ENCODE results near the gene SNTG2. TPM values are rescaled to one million over a fixed set of nuclear protein-coding genes. Genes with fewer than 3 reads are reported as not detected.

Gene SNTG2
- total and polyA plus RNA-seq, 2 of the 13 experiments (the other 11 are each of a cell fraction or from before 2014, with no cell fraction given) = not detected

DNA sequence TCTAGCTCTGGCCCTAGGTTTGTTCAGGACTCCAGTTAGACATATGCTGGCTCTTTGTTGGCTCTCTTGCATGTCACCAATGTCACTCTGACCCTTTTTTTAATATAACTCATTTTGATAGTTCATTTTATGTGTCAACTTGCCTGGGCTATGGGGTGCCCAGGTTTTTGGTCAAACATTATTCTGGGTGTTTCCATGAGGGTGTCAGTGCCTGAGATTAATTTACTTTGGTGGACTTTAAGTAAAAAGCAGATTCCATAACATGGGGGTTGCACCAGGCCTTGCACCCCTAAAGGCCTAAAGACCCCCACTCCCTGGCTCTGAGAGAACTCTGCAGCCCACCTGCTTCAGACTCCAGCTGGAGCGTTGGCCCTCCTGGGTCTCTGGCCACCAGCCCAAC is 48.1 kb upstream of the SNTG2 start:
- intact Hi-C loops (cut with micrococcal nuclease; ENCODE audit: unreplicated experiment) (no loop called here), in situ Hi-C loops (cut with HindIII; ENCODE audit: extremely low pct_ligation_motif_present, low pct_unique_long_range_greater_than_20kb) (no loop called here)
- no peak for DNase-seq (ENCODE audit: low spot score)
- H3K4me2 ChIP-seq (ENCODE audit: low read depth, low read length) = no peak overlapping the region
- FAIRE-seq = no peak
- no peaks in the 10 kb centered on the region for H3K9me3 ChIP-seq (ENCODE audit: low read length)
- H2AFZ ChIP-seq (ENCODE audit: low read length) = no peak overlapping the region
- CTCF ChIA-PET (ENCODE audit: low intra/inter-chr PET ratio, low total read pairs) = no interaction called here
- POLR2A ChIA-PET = no interaction called here
- H4K20me1 ChIP-seq (ENCODE audit: insufficient read depth, low read length) = no peaks in the 10 kb centered on the region
- no peaks in the 10 kb centered on the region for H3K79me2 ChIP-seq (ENCODE audit: insufficient read depth, low read length)
- WGBS (ENCODE audit: low lambda C conversion rate) = 13% methylated on average over 1 of the region's 1 CpG
- no peaks in the 10 kb centered on the region for H3K36me3 ChIP-seq (replicated peaks in 1 of 2; ENCODE audit: control insufficient read depth in 1 of 2, insufficient read depth in 2 of 2, low read length in 2 of 2)
- H3K27ac ChIP-seq (ENCODE audit: extremely low read length, insufficient read depth, low read length) = no peak overlapping the region
- no TSS peak for BruUV-seq (replicated peaks)
- H3K9ac ChIP-seq (ENCODE audit: insufficient read depth, low read depth, low read length) = no peak overlapping the region
- ATAC-seq = no peak
- no peaks in the 10 kb centered on the region for H3K4me1 ChIP-seq (ENCODE audit: insufficient read depth, low read length)
- H3K4me3 ChIP-seq (replicated peaks in 1 of 3; ENCODE audit: insufficient read depth in 1 of 3, low read depth in 2 of 3, low read length in 3 of 3) = no peak overlapping the region
- H3K27me3 ChIP-seq (ENCODE audit: control insufficient read depth in 1 of 2, insufficient read depth in 2 of 2, low read length in 2 of 2) = peaks cover 0 to 11% of the 10 kb centered on the region in 2 experiments; a peak in 3 of 5 replicates
- TF ChIP-seq IRF1 (CRISPR knock-in tag; IDR thresholded peaks at IDR 0.05; ENCODE audit: low read depth) (no peak), ATAD3A (CRISPR knock-in tag; IDR thresholded peaks at IDR 0.05) (no peak), BORCS8-MEF2B (CRISPR knock-in tag; IDR thresholded peaks at IDR 0.05) (no peak), TFDP1 (CRISPR knock-in tag; IDR thresholded peaks at IDR 0.05; ENCODE audit: borderline replicate concordance) (no peak), HES4 (CRISPR knock-in tag; IDR thresholded peaks at IDR 0.05; ENCODE audit: borderline replicate concordance) (no peak), CHCHD3 (CRISPR knock-in tag; IDR thresholded peaks at IDR 0.05) (no peak), MAZ (IDR thresholded peaks at IDR 0.05; ENCODE audit: borderline replicate concordance, low read depth, low read length) (no peak), MAZ (CRISPR knock-in tag; IDR thresholded peaks at IDR 0.05; ENCODE audit: low read depth) (no peak), ZNF614 (CRISPR knock-in tag; IDR thresholded peaks at IDR 0.05; ENCODE audit: borderline replicate concordance) (no peak), HOXA5 (CRISPR knock-in tag; IDR thresholded peaks at IDR 0.05) (no peak), U2AF1 (optimal IDR thresholded peaks at IDR 0.05; ENCODE audit: low read depth, low read length) (no peak), MTF1 (CRISPR knock-in tag; IDR thresholded peaks at IDR 0.05) (no peak), HNRNPLL (IDR thresholded peaks at IDR 0.05; ENCODE audit: low read depth, low read length, poor library complexity, severe bottlenecking) (no peak), SP2 (CRISPR knock-in tag; IDR thresholded peaks at IDR 0.05) (no peak)
- TF ChIP-seq, protein P1, sequence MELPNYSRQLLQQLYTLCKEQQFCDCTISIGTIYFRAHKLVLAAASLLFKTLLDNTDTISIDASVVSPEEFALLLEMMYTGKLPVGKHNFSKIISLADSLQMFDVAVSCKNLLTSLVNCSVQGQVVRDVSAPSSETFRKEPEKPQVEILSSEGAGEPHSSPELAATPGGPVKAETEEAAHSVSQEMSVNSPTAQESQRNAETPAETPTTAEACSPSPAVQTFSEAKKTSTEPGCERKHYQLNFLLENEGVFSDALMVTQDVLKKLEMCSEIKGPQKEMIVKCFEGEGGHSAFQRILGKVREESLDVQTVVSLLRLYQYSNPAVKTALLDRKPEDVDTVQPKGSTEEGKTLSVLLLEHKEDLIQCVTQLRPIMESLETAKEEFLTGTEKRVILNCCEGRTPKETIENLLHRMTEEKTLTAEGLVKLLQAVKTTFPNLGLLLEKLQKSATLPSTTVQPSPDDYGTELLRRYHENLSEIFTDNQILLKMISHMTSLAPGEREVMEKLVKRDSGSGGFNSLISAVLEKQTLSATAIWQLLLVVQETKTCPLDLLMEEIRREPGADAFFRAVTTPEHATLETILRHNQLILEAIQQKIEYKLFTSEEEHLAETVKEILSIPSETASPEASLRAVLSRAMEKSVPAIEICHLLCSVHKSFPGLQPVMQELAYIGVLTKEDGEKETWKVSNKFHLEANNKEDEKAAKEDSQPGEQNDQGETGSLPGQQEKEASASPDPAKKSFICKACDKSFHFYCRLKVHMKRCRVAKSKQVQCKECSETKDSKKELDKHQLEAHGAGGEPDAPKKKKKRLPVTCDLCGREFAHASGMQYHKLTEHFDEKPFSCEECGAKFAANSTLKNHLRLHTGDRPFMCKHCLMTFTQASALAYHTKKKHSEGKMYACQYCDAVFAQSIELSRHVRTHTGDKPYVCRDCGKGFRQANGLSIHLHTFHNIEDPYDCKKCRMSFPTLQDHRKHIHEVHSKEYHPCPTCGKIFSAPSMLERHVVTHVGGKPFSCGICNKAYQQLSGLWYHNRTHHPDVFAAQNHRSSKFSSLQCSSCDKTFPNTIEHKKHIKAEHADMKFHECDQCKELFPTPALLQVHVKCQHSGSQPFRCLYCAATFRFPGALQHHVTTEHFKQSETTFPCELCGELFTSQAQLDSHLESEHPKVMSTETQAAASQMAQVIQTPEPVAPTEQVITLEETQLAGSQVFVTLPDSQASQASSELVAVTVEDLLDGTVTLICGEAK (IDR thresholded peaks at IDR 0.05) = no peak
- TF ChIP-seq, protein P1 (CRISPR knock-in tag; IDR thresholded peaks at IDR 0.05) = no peak
